GM21447 (cell line): Measurements from ENCODE around the gene POLR2F.

ENCODE experiments used
- ATAC-seq: cut with Tn5 transposase; IDR thresholded peaks from one replicate; pipeline ENCODE4 v1.9.1; 2021; ENCODE audit not compliant: unreplicated experiment

POLR2F gene

GRCh38 chr22:37999236-37999635 is 45.7 kb downstream of the POLR2F start:
- ATAC-seq, result no peak

GRCh38 chr22:37999640-38000272 is 46.3 kb downstream of the POLR2F start:
- ATAC-seq, result no peak

- no peak for ATAC-seq
Measured at GRCh38 chr22:38005943-38006342, 52.4 kb downstream of the POLR2F start.

- ATAC-seq, result no peak
Measured at GRCh38 chr22:38006906-38007305, 53.4 kb downstream of the POLR2F start.

GRCh38 chr22:38007330-38007902 is 53.9 kb downstream of the POLR2F start:
- ATAC-seq, result no peak

GRCh38 chr22:38009000-38009806 is 55.7 kb downstream of the POLR2F start:
- no peak for ATAC-seq

- no peak for ATAC-seq
Measured at GRCh38 chr22:38012604-38013072, 59.1 kb downstream of the POLR2F start.

- ATAC-seq, result no peak
Measured at GRCh38 chr22:38014083-38014482, 60.6 kb downstream of the POLR2F start.

GRCh38 chr22:38016182-38017151 is 63.0 kb downstream of the POLR2F start:
- ATAC-seq, result no peak

- no peak for ATAC-seq
Measured at GRCh38 chr22:38017272-38017920, 63.9 kb downstream of the POLR2F start.

GRCh38 chr22:38017939-38018885 is 64.7 kb downstream of the POLR2F start:
- no peak for ATAC-seq
